OCI-LY7 (cell line): ENCODE data around the gene CBX8. TPM values are rescaled to one million over a fixed set of nuclear protein-coding genes. Genes with fewer than 3 reads are reported as not detected.

Source experiments
- BruUV-seq: library from RNA; stranded (reverse); fragments of 400-500 nt; replicated peaks from 2 replicates; lab custom pipeline; 2021; lab: Mats Ljungman, UMichigan
- CTCF ChIA-PET: fragments of 300-600 bp; sonication (Branson Sonifier 250); formaldehyde crosslinking; loops from one replicate; lab custom pipeline; 2022; ENCODE audit warnings: antibody characterized with exemption; ENCODE audit not compliant: unreplicated experiment; lab: Charles Lee
- POLR2A ChIA-PET: fragments of 300-600 bp; sonication (Branson Sonifier 250); formaldehyde crosslinking; loops from one replicate; lab custom pipeline; 2022; ENCODE audit warnings: antibody characterized with exemption; lab: Charles Lee
- DNase-seq: peaks from one replicate; pipeline ENCODE4 v3.0.0-alpha.2; 2015; ENCODE audit warnings: low spot score
- H2AFZ ChIP-seq: fragments of 200-600 bp; sonication (generic), shearing (Covaris generic); 2 replicates; pipeline ENCODE4 v1.6.1; 2014; ENCODE audit warnings: mild to moderate bottlenecking, antibody characterized with exemption, low read length, moderate library complexity
- H3K27ac ChIP-seq: fragments of 200-600 bp; sonication (generic); 2 replicates; pipeline ENCODE4 v1.5.1; 2014; ENCODE audit warnings: mixed run types, low read depth, mild to moderate bottlenecking, moderate library complexity, low read length, inconsistent platforms; ENCODE audit not compliant: poor library complexity, severe bottlenecking
- H3K36me3 ChIP-seq: fragments of 200-600 bp; sonication (generic); 2 replicates; pipeline ENCODE4 v1.6.1; 2014; ENCODE audit warnings: mild to moderate bottlenecking, antibody characterized with exemption, low read length, moderate library complexity, mixed read lengths; ENCODE audit not compliant: insufficient read depth
- H3K4me1 ChIP-seq: fragments of 200-600 bp; sonication (generic); 2 replicates; pipeline ENCODE4 v1.5.1; 2014; ENCODE audit warnings: mild to moderate bottlenecking, low read length; ENCODE audit not compliant: insufficient read depth, poor library complexity, severe bottlenecking
- H3K4me2 ChIP-seq: fragments of 200-600 bp; sonication (generic); 2 replicates; pipeline ENCODE4 v1.6.1; 2014; ENCODE audit warnings: mild to moderate bottlenecking, low read length
- H3K4me3 ChIP-seq: fragments of 200-600 bp; sonication (generic); 2 replicates; pipeline ENCODE4 v1.5.1; 2014; ENCODE audit warnings: mild to moderate bottlenecking, low read depth, low read length; ENCODE audit not compliant: poor library complexity, severe bottlenecking
- H3K79me2 ChIP-seq: fragments of 200-600 bp; sonication (generic); 2 replicates; pipeline ENCODE4 v1.6.1; 2016; ENCODE audit warnings: low read depth, mild to moderate bottlenecking, low read length, moderate library complexity, mixed read lengths; ENCODE audit not compliant: insufficient read depth
- H3K9me2 ChIP-seq: fragments of 200-600 bp; sonication (generic); 2 replicates; pipeline ENCODE4 v1.6.1; 2016; ENCODE audit warnings: mild to moderate bottlenecking, low read length, mixed read lengths; ENCODE audit not compliant: insufficient read depth
- H3K9me3 ChIP-seq: fragments of 200-600 bp; sonication (generic); 2 replicates; pipeline ENCODE4 v1.6.1; 2014; ENCODE audit warnings: mild to moderate bottlenecking, mixed run types, low read length, mixed read lengths
- H4K20me1 ChIP-seq: fragments of 200-600 bp; sonication (generic); 2 replicates; pipeline ENCODE4 v1.6.1; 2014; ENCODE audit warnings: mild to moderate bottlenecking, antibody characterized with exemption, low read length, moderate library complexity, mixed read lengths; ENCODE audit not compliant: insufficient read depth
- EZH2phosphoT487 ChIP-seq: fragments of 200-600 bp; sonication (generic); IDR thresholded peaks from 2 replicates; pipeline ENCODE4 v1.6.1; 2018; ENCODE audit warnings: low read depth, borderline replicate concordance, mild to moderate bottlenecking, mixed run types, antibody characterized with exemption, low read length, moderate library complexity, mixed read lengths
- intact Hi-C: fragments of 100-400 bp; cut with micrococcal nuclease; formaldehyde crosslinking; loops from one replicate; pipeline ENCODE4 v1.10.0; 2022; ENCODE audit not compliant: unreplicated experiment
- total RNA-seq, 2 experiments: library from RNA; depleted of rRNA in 1 of 2; stranded (reverse); fragments of >200 nt in 1 of 2; shearing (Covaris generic) in 1 of 2; gene quantifications; 2 replicates each; pipeline ENCODE4 v1.2.3, GENCODE V29; 2014 to 2022
- TF ChIP-seq, protein P1 (sequence below): fragments of 200-600 bp; sonication (generic); conservative IDR thresholded peaks from 2 replicates; pipeline ENCODE4 v1.5.1; 2014; ENCODE audit warnings: mild to moderate bottlenecking, antibody characterized with exemption, low read length, moderate library complexity, mixed read lengths

The CBX8 gene
- total RNA-seq, 2 experiments from 2014 or later: 7.5 to 16.3 TPM

DNA sequence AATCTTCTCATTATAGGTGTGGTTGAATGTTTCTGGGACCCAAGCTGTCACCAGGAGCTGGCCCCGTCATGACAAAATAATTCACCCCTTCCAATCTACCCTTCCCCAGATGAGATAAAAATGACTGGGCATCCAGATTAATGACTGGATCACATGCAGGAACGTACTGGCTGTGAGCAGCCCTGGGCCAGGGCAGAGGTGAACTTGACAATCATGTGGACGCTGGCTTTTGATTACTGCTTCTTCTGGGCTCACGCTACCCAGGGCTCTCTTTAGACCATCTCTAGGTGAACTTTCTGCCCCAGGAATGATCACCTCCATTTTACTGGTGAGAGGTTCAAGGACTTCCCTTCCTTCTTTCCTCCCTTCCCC, 24.1 kb upstream of the CBX8 start:
- ChIA-PET POLR2A (no interaction called here), CTCF (interaction anchor here (1.5 kb wide), 1 partner anchor 16 kb away, joined by 4 read pairs; no protein-coding TSS in a partner anchor)
- TF ChIP-seq, protein P1, sequence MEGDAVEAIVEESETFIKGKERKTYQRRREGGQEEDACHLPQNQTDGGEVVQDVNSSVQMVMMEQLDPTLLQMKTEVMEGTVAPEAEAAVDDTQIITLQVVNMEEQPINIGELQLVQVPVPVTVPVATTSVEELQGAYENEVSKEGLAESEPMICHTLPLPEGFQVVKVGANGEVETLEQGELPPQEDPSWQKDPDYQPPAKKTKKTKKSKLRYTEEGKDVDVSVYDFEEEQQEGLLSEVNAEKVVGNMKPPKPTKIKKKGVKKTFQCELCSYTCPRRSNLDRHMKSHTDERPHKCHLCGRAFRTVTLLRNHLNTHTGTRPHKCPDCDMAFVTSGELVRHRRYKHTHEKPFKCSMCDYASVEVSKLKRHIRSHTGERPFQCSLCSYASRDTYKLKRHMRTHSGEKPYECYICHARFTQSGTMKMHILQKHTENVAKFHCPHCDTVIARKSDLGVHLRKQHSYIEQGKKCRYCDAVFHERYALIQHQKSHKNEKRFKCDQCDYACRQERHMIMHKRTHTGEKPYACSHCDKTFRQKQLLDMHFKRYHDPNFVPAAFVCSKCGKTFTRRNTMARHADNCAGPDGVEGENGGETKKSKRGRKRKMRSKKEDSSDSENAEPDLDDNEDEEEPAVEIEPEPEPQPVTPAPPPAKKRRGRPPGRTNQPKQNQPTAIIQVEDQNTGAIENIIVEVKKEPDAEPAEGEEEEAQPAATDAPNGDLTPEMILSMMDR: no peak
- no peak for TF ChIP-seq EZH2phosphoT487
- H3K36me3 ChIP-seq: no peaks in the 10 kb centered on the region
- no peaks in the 10 kb centered on the region for H3K79me2 ChIP-seq
- intact Hi-C loops: no loop called here
- H3K4me2 ChIP-seq: no peak overlapping the region
- no peaks in the 10 kb centered on the region for H3K9me3 ChIP-seq
- no peaks in the 10 kb centered on the region for H3K9me2 ChIP-seq
- H3K4me1 ChIP-seq: peaks cover 15% of the 10 kb centered on the region
- BruUV-seq: no TSS peak
- no peak overlapping the region for H2AFZ ChIP-seq
- DNase-seq: no peak
- no peaks in the 10 kb centered on the region for H4K20me1 ChIP-seq
- no peak overlapping the region for H3K27ac ChIP-seq
- no peak overlapping the region for H3K4me3 ChIP-seq

GRCh38 chr17:79819534-79820276, 22.8 kb upstream of the CBX8 start:
- intact Hi-C loops: no loop called here

More at GRCh38 chr17:79819534-79820276, 22.8 kb upstream of the CBX8 start:
- ChIA-PET POLR2A (interaction anchor here (1.1 to 3.1 kb wide), 2 partner anchors 17 to 40 kb away, joined by 4 to 20 read pairs; no protein-coding TSS in a partner anchor), CTCF (interaction anchor here (1.5 to 2.3 kb wide), 2 partner anchors 17 kb away, joined by 4 to 14 read pairs; no protein-coding TSS in a partner anchor)
- Histone ChIP-seq H3K9me2 (no peaks in the 10 kb centered on the region), H3K9me3 (no peaks in the 10 kb centered on the region), H3K79me2 (no peaks in the 10 kb centered on the region), H3K4me3 (no peak overlapping the region), H4K20me1 (no peaks in the 10 kb centered on the region), H3K4me2 (no peak overlapping the region), H3K36me3 (no peaks in the 10 kb centered on the region), H3K27ac (no peak overlapping the region), H3K4me1 (peaks cover 15% of the 10 kb centered on the region), H2AFZ (no peak overlapping the region)
- no TSS peak for BruUV-seq
- no peak for DNase-seq
- TF ChIP-seq EZH2phosphoT487: no peak
- TF ChIP-seq, protein P1: no peak
